ENCODE measurements around the gene BRPF3. TPM values are rescaled to one million over a fixed set of nuclear protein-coding genes. Genes with fewer than 3 reads are reported as not detected.

Gene BRPF3
- 47.4 TPM for polyA plus RNA-seq (2013, experiment 1 of 4)
- polyA plus RNA-seq (2013, experiment 2 of 4), result 51.6 TPM
- polyA plus RNA-seq (2013, experiment 3 of 4), result 35.2 TPM
- polyA plus RNA-seq (2013, experiment 4 of 4), result 42.6 TPM

DNA sequence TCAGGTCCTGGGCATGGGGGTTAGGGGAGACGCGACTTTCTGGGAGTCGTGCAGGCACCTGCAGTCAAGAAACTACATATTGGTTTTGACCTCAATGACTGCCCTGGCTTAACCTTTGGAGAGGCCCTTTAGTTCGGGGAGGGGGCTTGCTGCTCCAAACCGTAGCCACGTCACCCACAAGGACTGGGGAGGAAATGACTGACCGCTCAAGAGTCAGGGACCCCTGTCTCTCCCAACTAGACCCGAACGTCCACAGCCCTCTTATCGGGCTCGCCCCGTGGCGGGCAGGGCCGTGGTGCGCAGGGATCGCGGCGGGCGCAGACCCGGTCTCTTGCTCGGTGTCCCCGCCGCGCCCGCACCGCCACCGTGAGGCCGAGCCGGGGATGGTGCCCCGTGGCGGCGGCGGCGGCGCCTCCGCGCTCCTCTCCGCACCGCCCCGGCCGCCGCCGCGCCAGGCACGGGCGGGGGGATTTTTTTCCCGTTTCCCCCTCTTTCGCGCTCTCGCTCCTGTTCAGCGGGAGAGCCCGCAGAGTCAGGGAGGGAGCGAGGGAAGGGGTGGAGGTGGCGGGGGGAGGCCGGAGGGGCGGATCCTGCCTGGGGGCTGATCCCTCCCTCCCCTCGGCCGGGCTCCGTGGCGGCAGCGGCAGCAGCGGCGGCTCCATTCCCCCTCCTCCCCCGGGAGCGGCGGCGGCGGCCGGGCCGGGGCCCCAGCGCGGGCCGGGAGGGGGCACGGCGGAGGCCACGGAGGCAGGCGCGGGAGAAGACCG is at the start of gene BRPF3:
Gene BRPF3, plus strand, starts transcription at position 632 of the 767 bp plus-strand sequence. CDS start 3,579 bp downstream, outside the sequence.
- Histone ChIP-seq H3K4me1 (ENCODE audit: control insufficient read depth, insufficient read depth, low read length) (no peaks in the 10 kb centered on the region), H3K36me3 (ENCODE audit: control insufficient read depth, insufficient read depth, low read length) (peaks cover 10% of the 10 kb centered on the region), H3K27ac (ENCODE audit: insufficient read depth, low read depth, low read length, poor library complexity, severe bottlenecking) (peak within 1 kb of the TSS; percentile 95), H3K4me3 (ENCODE audit: insufficient read depth, low read depth, low read length) (peak within 1 kb of the TSS; percentile 71), H3K27me3 (ENCODE audit: control insufficient read depth, insufficient read depth, low read length, poor library complexity, severe bottlenecking) (no peaks in the 10 kb centered on the region), H3K9me3 (ENCODE audit: control insufficient read depth, low read length) (no peaks in the 10 kb centered on the region)
- 0 to 1% methylated on average over 76 to 79 of the region's 79 CpGs for WGBS, 2 experiments

DNA sequence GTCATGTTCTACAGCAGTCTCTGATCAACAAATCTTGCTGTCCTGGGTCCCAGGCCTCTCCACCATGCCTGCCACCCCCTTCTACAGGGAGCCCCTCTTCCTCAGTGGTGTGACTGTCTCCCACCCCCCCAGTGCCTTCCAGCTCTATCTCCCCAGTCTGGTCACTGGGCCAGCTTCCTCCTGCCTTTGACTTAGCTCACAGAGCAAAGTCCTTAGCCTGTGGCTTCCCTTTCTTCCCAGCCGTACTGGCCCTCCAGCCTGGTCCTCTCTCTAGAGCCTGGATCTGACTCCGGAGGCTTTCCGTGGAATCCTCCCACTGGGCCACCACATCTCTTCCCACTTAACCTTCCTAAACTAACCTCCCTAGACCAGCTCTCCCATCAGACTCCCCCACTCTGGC is 49.2 kb upstream of the BRPF3 start:
- Histone ChIP-seq H3K4me3 (ENCODE audit: insufficient read depth, low read depth, low read length) (no peak overlapping the region), H3K36me3 (ENCODE audit: control insufficient read depth, insufficient read depth, low read length) (no peaks in the 10 kb centered on the region), H3K27me3 (ENCODE audit: control insufficient read depth, insufficient read depth, low read length, poor library complexity, severe bottlenecking) (no peaks in the 10 kb centered on the region), H3K9me3 (ENCODE audit: control insufficient read depth, low read length) (no peaks in the 10 kb centered on the region), H3K27ac (ENCODE audit: insufficient read depth, low read depth, low read length, poor library complexity, severe bottlenecking) (no peak overlapping the region), H3K4me1 (ENCODE audit: control insufficient read depth, insufficient read depth, low read length) (no peaks in the 10 kb centered on the region)
- 90 to 91% methylated on average over 3 of the region's 3 CpGs for WGBS, 2 experiments

DNA sequence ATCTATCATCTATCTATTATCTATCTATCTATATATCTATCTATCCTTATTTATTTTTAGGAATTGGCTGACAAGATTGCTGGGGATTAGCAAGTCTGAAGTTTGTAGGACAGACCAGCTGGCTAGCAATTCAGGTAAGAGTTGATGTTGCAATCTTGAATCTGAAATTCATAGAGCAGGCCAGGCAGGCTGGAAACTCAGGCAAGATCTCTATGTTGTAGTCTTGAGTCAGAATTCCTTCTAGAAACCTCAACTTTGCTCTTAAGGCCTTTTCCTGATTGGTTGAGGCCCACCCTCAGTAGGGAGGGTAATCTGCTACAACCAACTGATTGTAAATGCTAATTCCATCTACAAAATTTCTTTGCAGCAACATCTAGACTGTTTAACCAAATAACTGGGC is 47.1 kb upstream of the BRPF3 start:
- Histone ChIP-seq H3K4me3 (ENCODE audit: insufficient read depth, low read depth, low read length) (no peak overlapping the region), H3K4me1 (ENCODE audit: control insufficient read depth, insufficient read depth, low read length) (no peaks in the 10 kb centered on the region), H3K27me3 (ENCODE audit: control insufficient read depth, insufficient read depth, low read length, poor library complexity, severe bottlenecking) (no peaks in the 10 kb centered on the region), H3K27ac (ENCODE audit: insufficient read depth, low read depth, low read length, poor library complexity, severe bottlenecking) (no peak overlapping the region), H3K9me3 (ENCODE audit: control insufficient read depth, low read length) (no peaks in the 10 kb centered on the region), H3K36me3 (ENCODE audit: control insufficient read depth, insufficient read depth, low read length) (no peaks in the 10 kb centered on the region)

DNA sequence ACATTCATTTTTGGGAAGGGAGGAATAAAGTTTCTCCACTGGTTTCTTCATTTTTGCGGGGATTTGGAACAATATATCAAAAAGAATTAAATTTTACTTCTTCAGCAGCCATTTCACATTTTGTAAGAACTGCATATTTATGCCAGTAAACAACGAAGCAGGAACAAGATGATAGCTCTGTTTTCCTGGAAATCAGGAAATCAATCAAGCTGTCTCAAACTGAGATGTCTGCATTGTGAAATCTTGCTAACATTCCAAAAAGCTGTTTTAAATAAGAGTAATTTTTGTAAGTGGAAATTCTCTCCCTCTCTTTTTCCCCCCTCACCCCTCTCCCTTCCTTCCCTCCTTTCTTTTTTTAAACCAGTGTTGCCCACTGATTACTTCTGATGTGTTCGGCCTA is 46.3 kb upstream of the BRPF3 start:
- Histone ChIP-seq H3K4me3 (ENCODE audit: insufficient read depth, low read depth, low read length) (no peak overlapping the region), H3K27ac (ENCODE audit: insufficient read depth, low read depth, low read length, poor library complexity, severe bottlenecking) (no peak overlapping the region)
- 97 to 99% methylated on average over 3 of the region's 3 CpGs for WGBS, 2 experiments

DNA sequence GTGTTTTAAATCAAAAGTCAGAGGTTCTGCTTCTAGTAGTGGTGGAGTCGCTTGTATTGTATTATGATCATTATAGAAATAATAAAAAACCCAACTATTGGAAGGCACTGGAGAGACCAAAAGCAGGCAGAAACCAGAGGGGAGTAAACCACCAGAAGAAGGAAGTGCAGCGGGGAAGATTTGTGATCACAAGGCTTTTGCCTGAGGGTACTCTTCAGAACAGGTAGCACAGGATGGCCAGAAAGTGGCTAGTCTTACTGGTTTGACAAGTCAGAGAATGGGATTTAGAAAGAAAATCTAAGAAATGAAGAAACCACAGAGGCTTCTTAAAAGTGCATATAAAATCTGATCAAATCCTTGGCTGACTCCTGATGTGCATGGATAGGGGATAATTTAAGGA is 42.3 kb upstream of the BRPF3 start:
- no peaks in the 10 kb centered on the region for H3K36me3 ChIP-seq (ENCODE audit: control insufficient read depth, insufficient read depth, low read length)
- no peaks in the 10 kb centered on the region for H3K9me3 ChIP-seq (ENCODE audit: control insufficient read depth, low read length)
- H3K27ac ChIP-seq (ENCODE audit: insufficient read depth, low read depth, low read length, poor library complexity, severe bottlenecking), result no peak overlapping the region
- H3K4me3 ChIP-seq (ENCODE audit: insufficient read depth, low read depth, low read length), result no peak overlapping the region
- H3K27me3 ChIP-seq (ENCODE audit: control insufficient read depth, insufficient read depth, low read length, poor library complexity, severe bottlenecking), result no peaks in the 10 kb centered on the region
- WGBS, 2 experiments, result 92 to 96% methylated on average over 1 of the region's 2 CpGs
- H3K4me1 ChIP-seq (ENCODE audit: control insufficient read depth, insufficient read depth, low read length), result no peaks in the 10 kb centered on the region

More for the DNA sequence above, 46.3 kb upstream of the BRPF3 start:
- no peaks in the 10 kb centered on the region for H3K27me3 ChIP-seq (ENCODE audit: control insufficient read depth, insufficient read depth, low read length, poor library complexity, severe bottlenecking)
- H3K9me3 ChIP-seq (ENCODE audit: control insufficient read depth, low read length), result no peaks in the 10 kb centered on the region
- no peaks in the 10 kb centered on the region for H3K4me1 ChIP-seq (ENCODE audit: control insufficient read depth, insufficient read depth, low read length)
- no peaks in the 10 kb centered on the region for H3K36me3 ChIP-seq (ENCODE audit: control insufficient read depth, insufficient read depth, low read length)

DNA sequence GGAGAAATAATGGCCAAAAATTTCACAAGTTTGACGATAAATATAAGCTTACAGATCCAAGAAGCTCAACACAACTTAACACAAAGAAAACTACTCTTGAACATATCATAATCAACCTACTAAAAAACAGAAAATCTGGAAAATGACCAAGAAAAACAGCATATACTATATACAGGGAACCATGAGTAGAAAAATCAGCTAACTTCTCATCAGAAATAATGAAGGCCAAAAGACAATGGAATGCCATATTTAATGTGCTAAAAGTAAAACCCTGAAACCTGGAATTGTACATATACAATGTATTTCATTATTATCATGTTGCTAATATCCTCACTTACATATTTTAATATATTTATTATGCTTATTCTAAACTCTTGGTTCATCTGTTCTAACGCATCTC is 40.9 kb upstream of the BRPF3 start:
- H3K27me3 ChIP-seq (ENCODE audit: control insufficient read depth, insufficient read depth, low read length, poor library complexity, severe bottlenecking), result no peaks in the 10 kb centered on the region
- no peaks in the 10 kb centered on the region for H3K4me1 ChIP-seq (ENCODE audit: control insufficient read depth, insufficient read depth, low read length)
- WGBS, 2 experiments, result 100% methylated on average over 1 to 2 of the region's 2 CpGs
- no peaks in the 10 kb centered on the region for H3K9me3 ChIP-seq (ENCODE audit: control insufficient read depth, low read length)
- no peak overlapping the region for H3K27ac ChIP-seq (ENCODE audit: insufficient read depth, low read depth, low read length, poor library complexity, severe bottlenecking)
- no peaks in the 10 kb centered on the region for H3K36me3 ChIP-seq (ENCODE audit: control insufficient read depth, insufficient read depth, low read length)
- no peak overlapping the region for H3K4me3 ChIP-seq (ENCODE audit: insufficient read depth, low read depth, low read length)

DNA sequence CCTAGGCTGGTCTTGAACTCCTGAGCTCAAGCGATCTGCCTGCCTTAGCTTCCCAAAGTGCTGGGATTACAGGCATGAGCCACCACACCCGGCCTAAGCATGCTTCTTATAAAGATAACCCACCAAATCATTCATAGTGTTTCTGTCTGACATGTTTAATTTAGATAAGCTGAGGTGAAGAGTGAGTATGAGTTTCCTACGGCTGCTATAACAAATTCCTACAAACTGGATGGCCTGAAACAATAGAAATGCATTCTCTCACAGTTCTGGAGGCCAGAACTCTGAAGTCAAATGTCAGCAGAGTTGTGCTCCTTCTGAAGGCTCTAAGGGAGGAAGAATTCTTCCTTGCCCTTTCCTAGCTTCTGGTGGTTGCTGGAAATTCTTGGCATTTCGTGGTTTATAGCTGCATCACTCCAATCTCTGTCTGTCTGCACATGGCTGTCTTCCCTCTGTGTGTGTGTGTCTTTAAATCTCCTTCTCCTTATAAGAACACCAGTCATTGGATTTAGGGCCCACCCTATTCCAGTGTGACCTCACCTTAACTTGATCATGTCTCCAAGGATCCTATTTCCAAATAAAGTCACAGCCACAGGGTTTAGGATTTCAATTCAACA is 36.3 kb upstream of the BRPF3 start:
- H3K27ac ChIP-seq (ENCODE audit: insufficient read depth, low read depth, low read length, poor library complexity, severe bottlenecking), result no peak overlapping the region
- no peaks in the 10 kb centered on the region for H3K9me3 ChIP-seq (ENCODE audit: control insufficient read depth, low read length)
- 92 to 95% methylated on average over 4 of the region's 4 CpGs for WGBS, 2 experiments
- H3K27me3 ChIP-seq (ENCODE audit: control insufficient read depth, insufficient read depth, low read length, poor library complexity, severe bottlenecking), result no peaks in the 10 kb centered on the region
- no peak overlapping the region for H3K4me3 ChIP-seq (ENCODE audit: insufficient read depth, low read depth, low read length)
- no peaks in the 10 kb centered on the region for H3K36me3 ChIP-seq (ENCODE audit: control insufficient read depth, insufficient read depth, low read length)
- H3K4me1 ChIP-seq (ENCODE audit: control insufficient read depth, insufficient read depth, low read length), result no peaks in the 10 kb centered on the region

DNA sequence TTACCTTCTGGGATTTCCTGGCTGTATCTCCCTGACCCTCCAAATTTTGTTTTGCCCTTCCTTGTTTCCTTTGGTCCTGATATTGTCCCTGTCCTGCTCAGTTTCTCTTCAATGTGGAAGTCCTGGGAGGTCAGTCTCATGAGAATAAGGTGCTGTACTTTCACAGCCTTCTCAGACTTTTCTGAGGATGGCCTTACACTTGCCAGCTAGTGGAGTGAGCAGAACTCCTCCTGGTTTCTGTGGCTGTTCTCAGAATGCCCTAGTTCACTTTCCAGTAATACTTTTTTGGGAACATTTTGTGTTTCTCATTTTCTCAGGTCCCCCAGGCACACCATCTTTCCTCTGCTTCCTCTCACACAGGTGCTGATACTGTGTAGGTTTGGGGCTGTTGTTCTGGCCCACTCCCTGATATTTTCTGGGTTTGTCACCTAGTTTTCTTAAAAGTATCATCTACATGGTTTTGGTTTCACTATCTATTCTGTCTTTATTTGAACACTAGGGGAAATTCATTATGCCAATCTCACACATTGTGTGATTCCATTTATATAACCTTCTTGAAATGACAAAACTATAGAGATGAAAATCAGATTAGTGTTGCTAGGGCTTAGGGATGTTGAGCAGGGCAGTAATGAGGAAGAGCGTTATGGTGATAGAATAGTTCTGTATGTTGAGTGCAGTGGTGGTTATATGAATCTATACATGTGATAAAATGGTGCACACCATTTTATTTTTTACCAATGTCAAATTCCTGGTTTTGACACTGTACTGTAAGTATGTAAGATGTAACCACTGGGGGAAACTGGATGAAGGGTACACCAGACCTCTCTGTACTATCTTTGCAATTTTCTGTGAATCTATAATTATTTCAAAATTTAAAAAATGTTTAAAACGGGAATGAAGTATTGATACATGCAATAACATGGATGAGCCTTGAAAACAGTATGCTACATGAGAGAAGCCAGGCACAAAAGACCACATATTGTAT is 27.2 kb upstream of the BRPF3 start:
- Histone ChIP-seq H3K36me3 (ENCODE audit: control insufficient read depth, insufficient read depth, low read length) (no peaks in the 10 kb centered on the region), H3K27ac (ENCODE audit: insufficient read depth, low read depth, low read length, poor library complexity, severe bottlenecking) (no peak overlapping the region)
- WGBS, 2 experiments, result 92 to 96% methylated on average over 2 of the region's 2 CpGs

DNA sequence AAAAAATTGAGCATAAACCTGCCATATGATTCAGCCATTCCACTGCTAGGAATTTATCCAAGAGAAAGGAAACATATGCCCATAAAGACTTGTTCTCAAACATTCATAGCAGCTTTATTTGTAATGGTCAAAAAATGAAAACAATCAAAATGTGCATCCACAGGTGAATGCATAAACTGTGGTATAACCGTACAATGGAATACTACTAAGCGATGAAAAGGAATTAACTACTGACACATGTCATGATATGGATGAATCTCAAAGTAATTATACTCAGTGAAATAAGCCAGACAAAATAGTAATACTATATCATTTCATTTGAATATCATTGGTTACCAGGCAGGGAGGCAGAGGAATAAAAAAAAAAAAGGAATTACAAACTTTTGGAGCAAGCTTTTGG is 25.8 kb upstream of the BRPF3 start:
- Histone ChIP-seq H3K27me3 (ENCODE audit: control insufficient read depth, insufficient read depth, low read length, poor library complexity, severe bottlenecking) (no peaks in the 10 kb centered on the region), H3K27ac (ENCODE audit: insufficient read depth, low read depth, low read length, poor library complexity, severe bottlenecking) (no peak overlapping the region), H3K36me3 (ENCODE audit: control insufficient read depth, insufficient read depth, low read length) (no peaks in the 10 kb centered on the region), H3K4me3 (ENCODE audit: insufficient read depth, low read depth, low read length) (no peak overlapping the region), H3K9me3 (ENCODE audit: control insufficient read depth, low read length) (no peaks in the 10 kb centered on the region), H3K4me1 (ENCODE audit: control insufficient read depth, insufficient read depth, low read length) (no peaks in the 10 kb centered on the region)
- 92 to 93% methylated on average over 2 of the region's 2 CpGs for WGBS, 2 experiments

More for the DNA sequence above, 27.2 kb upstream of the BRPF3 start:
- Histone ChIP-seq H3K27me3 (ENCODE audit: control insufficient read depth, insufficient read depth, low read length, poor library complexity, severe bottlenecking) (no peaks in the 10 kb centered on the region), H3K4me1 (ENCODE audit: control insufficient read depth, insufficient read depth, low read length) (no peaks in the 10 kb centered on the region), H3K9me3 (ENCODE audit: control insufficient read depth, low read length) (no peaks in the 10 kb centered on the region), H3K4me3 (ENCODE audit: insufficient read depth, low read depth, low read length) (no peak overlapping the region)

DNA sequence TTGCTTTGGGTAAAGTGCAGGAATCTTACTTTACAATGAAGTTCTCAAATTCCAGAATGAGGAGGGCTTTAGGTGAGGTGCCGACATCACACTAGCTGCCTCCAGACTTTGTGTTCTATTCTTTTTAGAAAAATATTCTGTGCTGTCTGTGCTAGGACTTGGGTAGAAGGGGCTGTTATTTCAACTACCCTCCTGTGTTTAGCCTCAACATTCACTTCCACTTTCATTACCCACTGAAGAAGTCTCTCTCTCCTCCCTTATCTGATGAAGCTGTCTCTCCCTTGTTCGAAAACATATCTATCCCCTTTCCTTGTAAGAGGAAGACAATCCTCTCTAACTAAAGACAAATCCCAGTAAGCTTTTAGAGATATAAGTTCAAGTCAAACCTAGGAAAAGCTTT is 25.0 kb upstream of the BRPF3 start:
- Histone ChIP-seq H3K36me3 (ENCODE audit: control insufficient read depth, insufficient read depth, low read length) (no peaks in the 10 kb centered on the region), H3K4me3 (ENCODE audit: insufficient read depth, low read depth, low read length) (no peak overlapping the region), H3K9me3 (ENCODE audit: control insufficient read depth, low read length) (no peaks in the 10 kb centered on the region), H3K27ac (ENCODE audit: insufficient read depth, low read depth, low read length, poor library complexity, severe bottlenecking) (no peak overlapping the region), H3K27me3 (ENCODE audit: control insufficient read depth, insufficient read depth, low read length, poor library complexity, severe bottlenecking) (no peaks in the 10 kb centered on the region), H3K4me1 (ENCODE audit: control insufficient read depth, insufficient read depth, low read length) (no peaks in the 10 kb centered on the region)
- WGBS, 2 experiments, result 100% methylated on average over 1 to 2 of the region's 2 CpGs

Data from ectodermal cell (in vitro differentiated cells).